CD8-positive, alpha-beta memory T cell (primary cell): ENCODE results near the gene PLEKHG2. TPM values are rescaled to one million over a fixed set of nuclear protein-coding genes. Genes with fewer than 3 reads are reported as not detected.
A peak's percentile ranks its signal among the peaks of the same experiment; 100 is the strongest.

ENCODE experiments used
- CTCF ChIA-PET: fragments of 350-600 bp; sonication (Branson Sonifier 250); formaldehyde crosslinking; loops from one replicate; lab custom pipeline; 2021; ENCODE audit warnings: antibody characterized with exemption; lab: Charles Lee
- POLR2A ChIA-PET: fragments of 350-600 bp; sonication (Branson Sonifier 250); formaldehyde crosslinking; loops from one replicate; lab custom pipeline; 2021; ENCODE audit warnings: antibody characterized with exemption; lab: Charles Lee
- DNase-seq, 5 donors: peaks; one replicate each; pipeline versions ENCODE4 v3.0.0 to v3.0.0-alpha.2; 2020 to 2022; ENCODE audit warnings: mixed read lengths in 1 of 5
- H3K27ac ChIP-seq: one replicate; pipeline ENCODE4 v1.7.0; 2013; ENCODE audit warnings: low read depth, mild to moderate bottlenecking, low read length, moderate library complexity
- H3K27me3 ChIP-seq: 2 replicates; pipeline ENCODE4 v1.7.0; 2013; ENCODE audit warnings: low read length, mild to moderate bottlenecking; ENCODE audit not compliant: insufficient read depth, poor library complexity, severe bottlenecking
- H3K36me3 ChIP-seq: 2 replicates; pipeline ENCODE4 v1.7.0; 2013; ENCODE audit warnings: mild to moderate bottlenecking, low read length, moderate library complexity; ENCODE audit not compliant: insufficient read depth
- H3K4me1 ChIP-seq: 2 replicates; pipeline ENCODE4 v1.7.0; 2013; ENCODE audit warnings: mild to moderate bottlenecking, low read length, moderate library complexity; ENCODE audit not compliant: insufficient read depth
- H3K4me3 ChIP-seq: 2 replicates; pipeline ENCODE4 v1.7.0; 2013; ENCODE audit warnings: mild to moderate bottlenecking, low read length
- H3K9me3 ChIP-seq: 2 replicates; pipeline ENCODE4 v1.7.0; 2013; ENCODE audit warnings: mild to moderate bottlenecking, low read length
- H3K27ac Mint-ChIP-seq, 8 donors: one replicate each; pipeline ENCODE4 v1.8.0; 2020 to 2021; ENCODE audit warnings: mixed read lengths in 8 of 8, mild to moderate bottlenecking in 6 of 8, inconsistent platforms in 3 of 8, moderate library complexity in 3 of 8
- H3K27me3 Mint-ChIP-seq, 2 donors: one replicate each; pipeline ENCODE4 v1.8.0; 2020 to 2021; ENCODE audit warnings: mixed read lengths in 2 of 2, mild to moderate bottlenecking in 1 of 2, moderate library complexity in 1 of 2
- H3K36me3 Mint-ChIP-seq, 3 donors: one replicate each; pipeline ENCODE4 v1.8.0; 2020 to 2021; ENCODE audit warnings: mixed read lengths in 3 of 3, inconsistent platforms in 1 of 3, mild to moderate bottlenecking in 1 of 3
- H3K4me1 Mint-ChIP-seq, 3 donors: one replicate each; pipeline ENCODE4 v1.8.0; 2020 to 2021; ENCODE audit warnings: mixed read lengths in 3 of 3, inconsistent platforms in 1 of 3, mild to moderate bottlenecking in 1 of 3
- H3K4me3 Mint-ChIP-seq, 7 donors: one replicate each; pipeline ENCODE4 v1.8.0; 2020 to 2021; ENCODE audit warnings: mixed read lengths in 7 of 7, mild to moderate bottlenecking in 6 of 7, moderate library complexity in 4 of 7, inconsistent platforms in 2 of 7
- H3K9me3 Mint-ChIP-seq, 5 donors: one replicate each; pipeline ENCODE4 v1.8.0; 2020 to 2022; ENCODE audit warnings: mixed read lengths in 5 of 5, mild to moderate bottlenecking in 3 of 5, moderate library complexity in 2 of 5, inconsistent platforms in 1 of 5
- polyA plus RNA-seq: library from polyadenylated mRNA; unstranded; fragments of 300-500 nt; fragmentation: Illumina TruSeq; gene quantifications from one replicate; pipeline ENCODE4 v1.2.3, GENCODE V29; 2021
- total RNA-seq, 2 experiments: library from RNA; stranded (reverse); gene quantifications; one replicate each; pipeline ENCODE4 v1.2.3, GENCODE V29; 2021

Gene PLEKHG2
- total and polyA plus RNA-seq, 3 experiments from 2014 or later, result 4.0 to 36.4 (median 35.2) TPM

DNA sequence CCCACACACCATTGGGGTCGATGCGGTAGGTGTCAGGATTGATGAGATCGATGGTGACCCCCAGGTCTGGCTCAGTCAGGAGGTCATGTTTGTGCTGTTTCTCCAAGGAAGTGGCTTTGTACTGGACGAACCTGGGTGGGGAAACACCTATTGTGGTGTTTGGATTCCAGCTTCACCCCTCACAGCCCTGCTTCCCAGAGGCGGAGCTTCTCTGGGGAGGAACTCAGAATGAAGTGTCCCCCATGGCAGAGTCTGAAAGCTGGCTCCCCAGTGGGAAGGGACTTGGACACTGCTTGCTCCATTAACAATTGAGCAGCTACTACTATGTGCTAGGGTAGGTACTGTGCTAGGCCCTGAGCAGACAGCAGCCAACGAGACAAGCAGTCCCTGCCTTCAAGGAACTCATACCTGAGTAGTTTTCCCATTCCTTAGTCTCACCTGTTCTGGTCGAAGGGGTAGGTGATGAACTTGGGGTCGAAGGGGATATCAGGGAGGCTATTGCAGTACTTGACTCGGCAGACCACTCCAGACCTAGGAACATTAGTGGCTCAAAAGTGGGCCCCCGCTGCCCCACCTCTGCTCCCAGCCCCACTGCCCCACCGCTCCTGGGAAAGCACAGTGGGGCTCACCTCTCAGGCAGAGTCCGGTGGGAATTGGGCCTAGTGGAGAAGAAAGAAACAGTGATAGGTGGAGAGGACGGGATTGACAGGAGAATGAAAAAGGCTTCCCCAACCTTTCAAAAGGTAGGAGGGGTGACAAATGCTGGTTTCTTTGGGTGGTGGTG, 22.6 kb upstream of the PLEKHG2 start:
- CTCF ChIA-PET, result interaction anchor here (2.8 kb wide), 1 partner anchor 22 kb away, joined by 27 read pairs; the partner anchor contains the start of gene PLEKHG2

DNA sequence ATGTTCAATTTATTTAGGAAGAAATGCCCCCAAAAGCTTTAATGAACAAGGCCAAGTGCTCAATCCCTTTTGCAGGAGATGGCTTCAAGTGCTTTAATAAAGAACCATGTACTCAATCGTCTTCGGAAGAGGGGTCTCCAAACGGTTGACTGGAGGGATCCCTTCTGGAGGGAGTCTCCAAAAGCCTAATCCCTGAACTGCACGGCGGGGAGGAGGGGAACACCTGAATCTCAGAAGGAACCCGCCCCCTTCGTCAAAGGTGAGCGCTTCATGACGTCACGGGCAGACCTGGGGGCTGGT, 22.1 kb upstream of the PLEKHG2 start:
- H3K4me1 ChIP-seq, result peaks cover 20% of the 10 kb centered on the region
- H3K27me3 ChIP-seq, result no peaks in the 10 kb centered on the region
- peak in 2 of 5 donors; percentile 82 to 91 for DNase-seq
- no peaks in the 10 kb centered on the region for H3K9me3 ChIP-seq
- Mint-ChIP-seq H3K4me1 (peaks cover 34 to 48% (median 42%) of the 10 kb centered on the region in 3 donors), H3K9me3 (no peaks in the 10 kb centered on the region), H3K36me3 (peaks cover 5 to 78% (median 25%) of the 10 kb centered on the region in 3 donors), H3K4me3 (peak overlapping the region; percentile 88 to 96 (median 95)), H3K27ac (peak overlapping the region; percentile 95 to 100 (median 99)), H3K27me3 (peaks cover 0 to 2% of the 10 kb centered on the region in 2 donors)
- POLR2A ChIA-PET, result interaction anchor here (0.6 to 2.8 kb wide), 10 partner anchors 12 to 834 kb away, joined by 3 to 34 read pairs (median 10); partner anchors contain the start of genes EID2B, GMFG, PLEKHG2 and RPS16
- CTCF ChIA-PET, result interaction anchor here (0.6 to 2.8 kb wide), 8 partner anchors 10 to 143 kb away, joined by 3 to 27 read pairs (median 6); partner anchors contain the start of genes EID2B, PLEKHG2, RPS16 and SAMD4B
- H3K36me3 ChIP-seq, result peaks cover 44% of the 10 kb centered on the region
- H3K27ac ChIP-seq, result peak overlapping the region; percentile 99
- H3K4me3 ChIP-seq, result peak overlapping the region; percentile 79

More for the DNA sequence above, 22.6 kb upstream of the PLEKHG2 start:
- Mint-ChIP-seq H3K4me3 (peak overlapping the region; percentile 88 to 96 (median 95)), H3K4me1 (peaks cover 34 to 44% (median 37%) of the 10 kb centered on the region in 3 donors), H3K27me3 (peaks cover 0 to 2% of the 10 kb centered on the region in 2 donors), H3K27ac (peak overlapping the region; percentile 95 to 100 (median 99)), H3K9me3 (no peaks in the 10 kb centered on the region), H3K36me3 (peaks cover 0 to 78% (median 22%) of the 10 kb centered on the region in 3 donors)
- no peak for DNase-seq
- POLR2A ChIA-PET, result interaction anchor here (2.8 kb wide), 1 partner anchor 46 kb away, joined by 34 read pairs; the partner anchor contains the start of gene RPS16
- peak overlapping the region; percentile 99 for H3K27ac ChIP-seq
- peak overlapping the region; percentile 79 for H3K4me3 ChIP-seq
- no peaks in the 10 kb centered on the region for H3K9me3 ChIP-seq
- peaks cover 20% of the 10 kb centered on the region for H3K4me1 ChIP-seq
- no peaks in the 10 kb centered on the region for H3K27me3 ChIP-seq
- peaks cover 38% of the 10 kb centered on the region for H3K36me3 ChIP-seq

DNA sequence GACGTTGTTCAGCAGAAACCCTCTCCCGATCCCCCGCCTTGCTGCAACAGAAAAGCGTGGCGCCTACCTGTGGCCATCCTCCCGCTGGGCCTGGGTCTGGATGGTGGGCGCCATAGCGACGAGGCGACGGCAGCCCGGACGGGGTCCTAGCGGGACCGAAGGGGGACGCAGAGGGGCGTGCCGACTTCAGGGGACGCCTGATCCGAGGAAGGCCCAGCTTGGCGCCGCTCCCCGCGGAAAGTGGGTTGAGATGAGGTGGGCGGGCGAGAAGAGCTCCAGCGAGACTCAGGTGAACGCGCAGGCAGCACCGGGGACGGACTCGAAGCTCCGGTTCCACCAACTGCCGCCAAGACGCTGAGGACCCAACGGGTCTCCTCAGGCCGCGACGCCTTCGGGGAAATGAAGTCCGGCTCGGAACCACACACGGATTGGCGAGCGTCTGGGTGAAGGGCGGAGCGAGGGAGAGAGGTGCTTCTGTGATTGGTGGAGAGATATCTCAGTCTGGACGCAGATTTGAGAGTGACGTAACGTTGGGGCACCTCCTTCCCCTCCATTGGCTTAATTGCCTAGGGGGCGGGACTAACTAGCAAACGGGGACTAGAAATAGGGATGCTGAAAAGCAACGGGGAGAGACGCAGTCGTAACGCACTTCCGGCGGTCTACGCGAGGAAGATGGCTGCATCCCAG, 21.6 kb upstream of the PLEKHG2 start, which contains the start of the genes MED29 and PAF1:
MED29 (plus strand) TSS at position 628 of the 687 bp plus-strand sequence; CDS start at position 673, 45 bp downstream.
PAF1 (minus strand) TSS at position 356 of the 687 bp plus-strand sequence; CDS start at position 114, 242 bp downstream.
- Mint-ChIP-seq H3K9me3 (no peaks in the 10 kb centered on the region), H3K27ac (peak within 1 kb of the TSS; percentile 95 to 100 (median 99)), H3K4me3 (peak within 1 kb of the TSS; percentile 88 to 96 (median 95)), H3K27me3 (peaks cover 0 to 2% of the 10 kb centered on the region in 2 donors), H3K36me3 (peaks cover 5 to 76% (median 25%) of the 10 kb centered on the region in 3 donors), H3K4me1 (peaks cover 34 to 48% (median 42%) of the 10 kb centered on the region in 3 donors)
- Histone ChIP-seq H3K36me3 (peaks cover 41% of the 10 kb centered on the region), H3K4me3 (peak within 1 kb of the TSS; percentile 96), H3K4me1 (peaks cover 20% of the 10 kb centered on the region), H3K27me3 (no peaks in the 10 kb centered on the region), H3K27ac (peak within 1 kb of the TSS; percentile 99), H3K9me3 (no peaks in the 10 kb centered on the region)
- ChIA-PET CTCF (interaction anchor here (0.6 to 2.8 kb wide), 8 partner anchors 10 to 142 kb away, joined by 3 to 27 read pairs (median 6); partner anchors contain the start of genes EID2B, PLEKHG2, RPS16 and SAMD4B), POLR2A (interaction anchor here (0.5 to 2.8 kb wide), 12 partner anchors 11 to 834 kb away, joined by 3 to 34 read pairs (median 10); partner anchors contain the start of genes EID2B, GMFG, PLEKHG2 and RPS16)
- peak; percentile 92 to 99 (median 98) for DNase-seq

DNA sequence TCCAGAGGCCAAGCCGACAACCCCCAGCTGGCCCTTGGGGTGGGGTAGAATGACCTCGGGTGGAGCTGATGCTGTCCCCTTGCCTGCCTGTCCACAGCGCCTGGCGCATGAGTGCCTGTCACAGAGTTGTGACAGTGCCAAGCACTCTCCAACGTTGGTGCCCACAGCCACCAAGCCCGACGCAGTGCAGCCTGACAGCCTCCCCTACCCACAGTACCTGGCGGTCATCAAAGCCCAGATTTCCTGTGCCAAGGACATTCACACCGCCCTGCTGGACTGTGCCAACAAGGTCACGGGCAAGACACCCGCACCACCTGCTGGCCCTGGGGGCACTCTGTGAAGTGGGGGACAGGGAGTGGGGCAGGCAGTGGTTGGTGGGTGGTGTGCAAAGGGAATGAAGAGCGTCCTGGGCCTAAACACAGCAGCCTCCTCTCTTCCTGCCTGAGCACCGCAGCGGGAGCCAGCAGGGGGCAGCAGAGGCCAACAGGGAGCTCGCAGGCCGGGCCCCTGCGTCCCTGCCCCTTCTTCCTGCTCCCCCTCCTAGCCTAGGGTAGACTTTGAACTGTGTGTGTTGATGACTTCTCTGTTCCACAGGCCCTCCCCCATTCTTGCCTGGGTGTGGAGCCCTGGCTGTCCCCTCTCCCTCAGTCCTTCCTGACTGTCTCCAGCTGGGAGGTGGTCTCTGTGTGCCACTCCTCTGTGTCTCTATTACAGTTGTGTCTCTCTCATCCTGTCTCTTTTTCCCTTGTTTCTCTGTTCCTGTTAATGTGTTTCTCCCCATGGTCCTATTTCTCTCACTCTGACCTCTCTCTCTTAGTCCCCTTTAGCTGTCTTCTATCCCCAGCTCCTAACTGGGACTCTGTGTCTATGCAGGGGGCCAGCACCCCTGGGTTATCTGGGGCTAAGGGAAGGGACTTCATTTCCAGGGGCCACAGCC, 14.8 kb upstream of the PLEKHG2 start:
- H3K4me1 ChIP-seq, result peaks cover 54% of the 10 kb centered on the region
- peak; percentile 87 to 94 (median 92) for DNase-seq

DNA sequence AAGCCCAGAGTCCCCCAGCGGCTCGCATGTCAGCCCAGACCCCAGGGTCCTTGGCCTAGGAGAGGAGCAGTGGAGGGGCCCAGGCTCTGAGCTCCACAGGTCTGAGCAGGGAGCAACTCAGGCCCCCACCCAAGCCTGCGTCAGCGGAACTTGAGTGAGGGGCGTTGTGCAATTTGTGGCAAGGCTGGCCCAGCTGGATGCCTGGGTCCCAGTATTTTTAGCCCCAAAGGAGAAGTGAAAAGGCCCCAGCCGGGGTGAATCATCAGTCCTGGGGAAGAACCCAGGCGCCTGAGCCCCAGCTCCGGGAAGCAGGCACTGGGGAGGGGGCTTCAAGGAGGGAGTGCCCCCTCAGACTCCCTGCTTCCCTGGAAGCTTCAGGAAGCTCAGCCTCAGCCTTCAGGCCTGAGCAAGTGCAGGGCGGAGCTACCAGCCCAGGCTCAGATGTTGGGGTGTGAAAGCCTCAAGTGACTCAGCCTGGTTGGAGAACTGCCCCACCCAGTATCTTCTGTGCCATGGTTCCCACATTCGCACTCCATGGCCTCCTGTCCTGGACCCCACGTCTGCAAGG, 14.1 kb upstream of the PLEKHG2 start:
- no peaks in the 10 kb centered on the region for H3K9me3 Mint-ChIP-seq
- Histone ChIP-seq H3K4me3 (peak overlapping the region; percentile 68), H3K4me1 (peaks cover 61% of the 10 kb centered on the region), H3K36me3 (peaks cover 20% of the 10 kb centered on the region), H3K9me3 (no peaks in the 10 kb centered on the region), H3K27ac (peak overlapping the region; percentile 45), H3K27me3 (no peaks in the 10 kb centered on the region)
- ChIA-PET CTCF (interaction anchor here (0.9 to 8.9 kb wide), 14 partner anchors 9 to 135 kb away, joined by 3 to 207 read pairs (median 5); partner anchors contain the start of genes EID2B, GMFG, PLEKHG2 and RPS16), POLR2A (interaction anchor here (0.5 to 3.7 kb wide), 7 partner anchors 9 to 152 kb away, joined by 3 to 96 read pairs (median 5); partner anchors contain the start of genes PLEKHG2, RPS16, SAMD4B and SUPT5H)
- peaks cover 5 to 38% (median 8%) of the 10 kb centered on the region in 3 donors for H3K36me3 Mint-ChIP-seq
- peak in 3 of 5 donors; percentile 38 to 77 (median 46) for DNase-seq
- H3K4me3 Mint-ChIP-seq, result peak overlapping the region; percentile 70 to 89 (median 79)
- no peaks in the 10 kb centered on the region for H3K27me3 Mint-ChIP-seq
- peak overlapping the region; percentile 91 to 100 (median 97) for H3K27ac Mint-ChIP-seq
- peaks cover 42 to 70% (median 54%) of the 10 kb centered on the region in 3 donors for H3K4me1 Mint-ChIP-seq

More for the DNA sequence above, 14.8 kb upstream of the PLEKHG2 start:
- H3K27ac Mint-ChIP-seq, result peak overlapping the region; percentile 91 to 100 (median 97)
- H3K4me1 Mint-ChIP-seq, result peaks cover 41 to 67% (median 54%) of the 10 kb centered on the region in 3 donors
- no peaks in the 10 kb centered on the region for H3K27me3 Mint-ChIP-seq
- CTCF ChIA-PET, result interaction anchor here (0.6 to 8.9 kb wide), 18 partner anchors 9 to 135 kb away, joined by 3 to 207 read pairs (median 4); partner anchors contain the start of genes EID2B, GMFG, PLEKHG2 and RPS16
- peak overlapping the region; percentile 70 to 89 (median 79) for H3K4me3 Mint-ChIP-seq
- POLR2A ChIA-PET, result interaction anchor here (0.7 to 3.7 kb wide), 6 partner anchors 10 to 100 kb away, joined by 3 to 96 read pairs (median 10); partner anchors contain the start of genes PLEKHG2, RPS16, SAMD4B and SUPT5H
- Histone ChIP-seq H3K4me3 (peak overlapping the region; percentile 68), H3K9me3 (no peaks in the 10 kb centered on the region), H3K27me3 (no peaks in the 10 kb centered on the region), H3K27ac (peak overlapping the region; percentile 45), H3K36me3 (peaks cover 22% of the 10 kb centered on the region)
- peaks cover 5 to 40% (median 9%) of the 10 kb centered on the region in 3 donors for H3K36me3 Mint-ChIP-seq
- H3K9me3 Mint-ChIP-seq, result no peaks in the 10 kb centered on the region

DNA sequence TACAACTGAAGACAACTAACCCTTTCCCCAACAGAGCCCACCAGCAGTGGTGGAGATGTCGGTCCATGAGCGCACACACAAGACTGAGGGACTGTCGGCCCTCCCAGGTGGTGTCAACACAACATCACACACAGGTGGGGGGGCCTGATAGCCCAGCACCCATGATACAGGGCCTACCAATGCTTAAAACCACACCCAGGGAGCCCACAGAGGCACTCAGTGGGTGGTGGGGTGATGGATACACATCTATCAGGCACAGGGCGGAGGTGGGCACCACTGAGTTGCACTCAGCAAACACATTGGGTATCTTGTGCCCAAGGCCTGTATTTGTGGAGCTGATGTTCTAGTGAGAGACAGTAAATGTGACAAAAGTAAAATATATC, 12.8 kb upstream of the PLEKHG2 start:
- peak overlapping the region in 6 of 7 donors; percentile 28 to 73 (median 64) for H3K4me3 Mint-ChIP-seq
- peaks cover 43 to 74% (median 59%) of the 10 kb centered on the region in 3 donors for H3K4me1 Mint-ChIP-seq
- POLR2A ChIA-PET, result interaction anchor here (2.3 to 3.7 kb wide), 3 partner anchors 8 to 12 kb away, joined by 17 to 96 read pairs (median 38); partner anchors contain the start of genes PLEKHG2 and ZFP36

More for the DNA sequence above, 12.8 kb upstream of the PLEKHG2 start:
- CTCF ChIA-PET, result interaction anchor here (8.9 kb wide), 1 partner anchor 12 kb away, joined by 207 read pairs; the partner anchor contains the start of gene PLEKHG2
- Mint-ChIP-seq H3K27ac (peak overlapping the region; percentile 81 to 100 (median 98)), H3K27me3 (no peaks in the 10 kb centered on the region), H3K36me3 (peaks cover 3 to 26% (median 5%) of the 10 kb centered on the region in 3 donors), H3K9me3 (no peaks in the 10 kb centered on the region)
- no peaks in the 10 kb centered on the region for H3K27me3 ChIP-seq
- no peak overlapping the region for H3K4me3 ChIP-seq
- H3K9me3 ChIP-seq, result no peaks in the 10 kb centered on the region
- H3K4me1 ChIP-seq, result peaks cover 71% of the 10 kb centered on the region
- H3K36me3 ChIP-seq, result peaks cover 12% of the 10 kb centered on the region
- no peak overlapping the region for H3K27ac ChIP-seq
- DNase-seq, result no peak
